H1 (cell line): ENCODE measurements around the gene ZBTB44. TPM values are rescaled to one million over a fixed set of nuclear protein-coding genes. Genes with fewer than 3 reads are reported as not detected.

Source experiments
- BCL11A ChIP-seq, 2 experiments: IDR thresholded peaks; one replicate each; pipeline ENCODE4 v1.6.1; 2011; ENCODE audit warnings: low read depth in 2 of 2, low read length in 2 of 2, mild to moderate bottlenecking in 2 of 2
- RAD21 ChIP-seq, 2 experiments: IDR thresholded peaks in 1 of 2; conservative IDR thresholded peaks in 1 of 2; 2 replicates each; pipeline ENCODE4 v1.6.1; 2011; ENCODE audit warnings: low read depth in 2 of 2, low read length in 2 of 2, improper control_type of control experiment in 1 of 2, inconsistent platforms in 1 of 2, mild to moderate bottlenecking in 1 of 2, moderate library complexity in 1 of 2
- RXRA ChIP-seq: IDR thresholded peaks from 2 replicates; pipeline ENCODE4 v1.6.1; 2011; ENCODE audit warnings: low read depth, mild to moderate bottlenecking, low read length, moderate library complexity; ENCODE audit not compliant: insufficient read depth
- SUZ12 ChIP-seq: fragments of 200-600 bp; sonication (generic); IDR thresholded peaks from 2 replicates; pipeline ENCODE4 v1.6.1; 2012; ENCODE audit warnings: mild to moderate bottlenecking, inconsistent platforms, low read length, moderate library complexity, mixed read lengths
- polyA plus RNA-seq, 7 experiments: library from polyadenylated mRNA; depleted of rRNA in 3 of 7; stranded (reverse) in 5 of 7; unstranded in 2 of 7; fragments of >200 nt in 5 of 7; fragments of 200-250 nt in 2 of 7; gene quantifications; 1 replicate in 5 of 7; 2 replicates in 1 of 7; 4 replicates in 1 of 7; pipeline versions ENCODE4 v1.2.1 to v1.2.3, GENCODE V29; 2011 to 2013; ENCODE audit warnings: missing spikeins in 2 of 7, mixed read lengths in 2 of 7
- total RNA-seq: library from RNA; stranded (reverse); fragmentation: NEBNext Ultra II Directional; extraction: Animal tissue kit (Norgen Biotek cat#: 25700); gene quantifications from 2 replicates; pipeline ENCODE4 v1.2.1, GENCODE V29; 2021

ZBTB44 gene
- total and polyA plus RNA-seq, 2 of the 8 experiments (the other 6 are each of a cell fraction or from before 2014, with no cell fraction given), result 37.2 to 158 TPM

DNA sequence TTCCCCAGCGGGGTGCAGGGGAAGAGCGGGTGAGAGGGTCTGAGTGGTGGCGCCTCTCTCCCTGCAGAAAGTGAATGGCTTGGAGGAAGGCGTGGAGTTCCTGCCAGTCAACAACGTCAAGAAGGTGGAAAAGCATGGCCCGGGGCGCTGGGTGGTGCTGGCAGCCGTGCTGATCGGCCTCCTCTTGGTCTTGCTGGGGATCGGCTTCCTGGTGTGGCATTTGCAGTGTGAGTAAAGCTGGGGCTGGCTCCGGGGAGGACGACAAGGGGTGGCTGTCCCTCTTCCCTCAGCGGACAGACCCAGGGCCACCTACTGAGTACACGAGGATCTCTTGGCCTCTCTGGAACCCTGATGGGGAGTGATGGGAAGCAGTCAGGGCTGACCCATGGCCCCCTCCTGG is 126.7 kb downstream of the ZBTB44 start (continued):
- TF ChIP-seq RAD21 (IDR thresholded peaks at IDR 0.05 in 1 of 2, conservative IDR thresholded peaks at IDR 0.05 in 1 of 2; ENCODE audit: low read depth in 2 of 2, low read length in 2 of 2), result no peak
- TF ChIP-seq RXRA, result no peak
- TF ChIP-seq BCL11A (IDR thresholded peaks at IDR 0.05; ENCODE audit: low read depth in 2 of 2, low read length in 2 of 2), result no peak
- no peak for TF ChIP-seq SUZ12
